SK-N-MC (cell line): ENCODE data around the gene ANGPTL5.

Experiments used
- EZH2 ChIP-seq: fragments of 200-600 bp; sonication (generic); IDR thresholded peaks from one replicate; pipeline ENCODE4 v1.6.1; 2017; ENCODE audit warnings: antibody characterized with exemption
- FOXP2 ChIP-seq: optimal IDR thresholded peaks from 2 replicates; pipeline ENCODE3; 2011; ENCODE audit warnings: mild to moderate bottlenecking, moderate library complexity; ENCODE audit not compliant: insufficient read depth; ENCODE audit errors: extremely low read length, control extremely low read depth
- POLR2AphosphoS5 ChIP-seq: IDR thresholded peaks from 2 replicates; pipeline ENCODE4 v1.6.1; 2012; ENCODE audit warnings: mild to moderate bottlenecking, low read depth, low read length, borderline replicate concordance

DNA sequence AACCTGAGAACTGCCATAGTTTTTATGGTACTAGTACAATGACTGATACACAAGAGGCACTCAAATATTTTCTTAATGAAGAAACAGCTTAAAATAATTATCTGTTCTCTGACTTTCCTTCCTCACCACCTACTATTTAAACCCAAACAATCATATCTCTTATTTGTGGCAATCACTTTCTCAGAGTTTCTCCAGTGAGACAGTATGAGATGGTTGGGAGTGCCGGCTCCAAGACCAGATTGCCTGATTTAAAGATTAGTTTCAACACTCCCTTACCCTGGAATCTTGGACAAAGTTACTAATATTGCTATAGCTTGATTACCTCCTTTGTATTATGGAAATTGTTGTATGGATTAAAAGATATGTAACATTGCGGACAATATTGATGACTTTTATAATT is 7.2 kb downstream of the ANGPTL5 start:
- TF ChIP-seq FOXP2 (no peak), POLR2AphosphoS5 (no peak), EZH2 (no peak)
